HG02642 (cell line): ENCODE results near the gene CHST7.

ENCODE experiments used
- ATAC-seq: cut with Tn5 transposase; IDR thresholded peaks from one replicate; pipeline ENCODE4 v1.9.1; 2021; ENCODE audit warnings: mild to moderate bottlenecking; ENCODE audit not compliant: unreplicated experiment, poor library complexity

The CHST7 gene

DNA sequence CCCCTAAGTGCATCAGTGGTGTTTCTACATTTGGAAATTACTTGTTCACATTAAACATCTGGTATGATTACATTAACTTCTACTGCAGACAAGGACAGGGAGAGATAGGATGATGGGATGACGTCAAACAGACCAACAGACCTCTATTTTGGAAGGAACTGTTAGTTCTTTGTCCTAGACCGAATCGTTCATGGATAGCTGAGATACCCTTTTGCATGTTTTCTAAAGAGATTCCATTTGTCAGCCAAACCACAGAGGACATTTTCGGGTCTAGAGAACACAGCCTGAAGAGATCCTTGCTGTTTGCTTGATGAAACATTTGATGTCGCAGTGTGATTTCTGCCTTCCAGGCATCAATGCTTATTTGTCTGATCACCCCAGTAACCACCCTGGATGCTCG is 27.7 kb downstream of the CHST7 start:
- ATAC-seq: no peak

DNA sequence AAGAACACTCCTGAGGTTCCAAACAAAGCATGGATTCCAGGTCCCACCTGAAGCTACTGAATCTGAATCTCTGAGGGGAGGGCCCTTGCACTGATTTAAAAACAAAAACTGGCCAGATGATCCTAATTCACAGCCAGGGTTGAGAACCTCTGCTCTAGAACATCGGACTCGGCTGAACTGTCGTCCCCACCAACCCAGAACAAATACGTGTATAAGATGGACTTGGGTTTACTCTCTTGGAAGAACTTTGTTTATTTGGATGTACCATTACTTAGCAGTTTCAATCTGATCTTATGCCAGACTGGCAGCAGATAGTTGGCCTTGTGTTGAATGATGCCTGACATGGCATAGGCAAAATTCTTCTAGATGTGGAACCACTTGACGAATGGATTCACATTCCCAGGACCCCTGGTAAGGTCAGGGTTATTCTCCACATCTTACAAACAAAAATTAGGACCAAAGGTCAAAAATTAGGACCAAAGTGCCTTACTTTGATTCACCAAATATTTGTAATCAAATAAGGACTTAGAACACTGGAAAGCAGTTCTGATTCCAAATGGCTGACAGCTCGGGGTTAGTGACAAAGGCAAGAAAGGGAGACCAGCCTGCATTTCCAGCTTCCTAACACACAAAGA is 29.0 kb downstream of the CHST7 start:
- ATAC-seq: no peak

DNA sequence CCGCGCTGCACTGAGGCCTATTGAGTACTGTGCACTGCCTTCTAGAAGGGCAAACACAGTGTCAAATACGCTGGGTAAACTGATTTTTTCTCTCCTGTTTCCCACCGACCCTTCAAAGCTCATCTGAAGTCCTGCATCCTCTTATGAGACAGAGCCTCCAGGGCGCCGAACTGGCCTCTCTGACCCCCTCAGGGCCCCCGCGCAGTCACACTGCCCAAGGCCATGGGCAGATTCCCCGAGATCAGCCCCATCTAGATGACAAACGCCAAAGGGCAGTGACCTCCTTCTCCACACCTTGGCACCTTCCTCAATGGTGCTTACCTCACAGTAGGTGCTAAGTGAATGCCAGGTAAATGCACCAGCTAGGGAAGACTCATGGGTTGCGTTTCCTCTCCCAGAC is 34.4 kb downstream of the CHST7 start:
- no peak for ATAC-seq

DNA sequence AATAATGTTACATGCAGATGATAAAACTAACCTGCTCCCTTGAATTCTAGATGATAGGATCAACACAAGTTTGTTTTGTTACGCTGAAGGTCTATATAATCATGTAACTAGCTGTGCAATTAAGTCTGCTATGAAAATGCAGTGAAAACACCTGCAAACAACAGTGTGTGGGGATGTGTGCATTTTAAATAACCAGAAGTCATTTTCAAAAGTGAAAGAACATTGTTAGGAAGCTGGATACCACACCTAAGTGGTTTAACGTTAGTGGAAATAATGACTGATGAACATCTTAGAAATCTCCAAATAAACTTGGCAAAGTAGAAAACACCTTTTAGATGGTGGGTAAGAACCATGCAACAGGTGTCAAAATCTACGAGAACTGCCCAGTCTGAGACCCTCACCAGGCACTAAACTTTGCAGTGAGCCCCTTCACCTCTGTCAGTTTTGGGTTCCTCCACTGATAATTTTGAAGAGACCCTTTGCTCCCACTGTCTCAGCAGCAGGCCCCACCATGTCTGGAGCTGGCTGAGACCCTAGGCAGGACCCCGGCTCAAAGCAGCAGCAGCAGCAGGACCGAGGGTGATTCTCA is 36.6 kb downstream of the CHST7 start:
- no peak for ATAC-seq

DNA sequence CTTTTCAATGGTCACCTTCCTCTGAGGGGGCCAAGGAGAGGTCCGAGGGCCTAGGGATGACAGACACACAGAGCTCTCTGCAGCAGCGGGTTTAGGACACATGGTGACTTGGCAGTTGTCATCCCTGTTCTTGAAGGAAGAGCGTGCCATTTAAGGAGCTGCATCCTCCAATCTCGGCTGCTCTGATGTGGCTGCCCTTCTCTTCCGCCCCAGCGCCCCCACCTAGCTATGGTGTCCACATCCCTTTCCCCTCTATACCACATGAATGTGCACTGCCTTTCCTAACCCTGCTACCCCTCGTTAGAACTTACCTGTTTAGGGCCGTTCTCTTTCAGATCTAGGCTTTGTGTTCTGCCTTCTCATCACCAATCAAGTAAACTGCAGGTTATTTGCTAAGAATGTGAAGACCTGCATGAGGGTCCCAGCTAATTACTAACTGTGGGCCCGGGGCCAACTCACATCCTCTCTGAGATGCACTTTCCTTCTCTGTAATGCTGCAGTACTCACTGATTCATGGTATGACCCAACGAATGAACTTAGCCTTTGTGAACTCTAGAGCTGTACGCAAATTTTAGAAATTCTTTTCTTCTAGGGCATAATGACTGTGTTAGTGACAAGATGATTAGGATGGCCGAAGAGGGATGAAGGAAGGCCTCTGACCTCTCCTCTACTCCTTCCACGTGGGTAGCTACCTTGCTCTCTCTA is 38.2 kb downstream of the CHST7 start:
- no peak for ATAC-seq

DNA sequence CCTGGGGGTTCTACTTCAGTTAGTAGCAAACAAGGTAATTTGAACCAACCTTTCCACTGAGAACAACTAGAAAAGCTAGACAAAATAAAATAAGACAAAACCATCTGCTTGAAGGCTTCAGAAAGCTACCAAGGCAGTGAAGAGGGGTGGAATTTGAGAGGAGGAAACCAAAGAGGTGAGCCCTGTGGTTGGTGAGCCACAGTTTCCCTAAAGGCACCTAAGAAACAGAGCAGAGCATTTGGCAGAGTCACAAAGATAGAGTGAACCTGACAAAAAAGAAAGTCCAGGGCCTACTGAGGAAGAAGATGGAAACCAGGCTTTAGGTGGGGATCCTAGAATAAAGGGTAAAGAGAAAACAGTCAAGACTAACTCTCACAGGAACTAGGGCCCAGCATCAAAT is 44.3 kb downstream of the CHST7 start:
- no peak for ATAC-seq

DNA sequence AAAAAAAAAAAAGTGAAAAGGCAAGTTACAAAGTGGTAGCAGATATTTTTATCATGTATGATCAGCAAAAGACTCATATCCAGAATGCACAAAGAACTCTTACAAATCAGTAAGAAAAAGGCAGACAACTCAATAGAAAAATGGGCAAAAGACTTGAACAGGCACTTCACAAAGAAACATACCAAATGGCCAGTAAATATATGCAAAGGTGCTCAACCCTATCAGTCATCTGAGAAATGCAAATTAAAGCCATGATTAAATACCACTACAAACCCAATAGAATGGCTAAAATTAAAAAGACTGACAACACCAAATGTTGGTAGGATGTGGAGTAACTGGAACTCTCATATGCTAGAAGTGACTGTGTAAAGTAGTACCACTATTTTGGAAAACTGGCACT is 45.4 kb downstream of the CHST7 start:
- no peak for ATAC-seq

DNA sequence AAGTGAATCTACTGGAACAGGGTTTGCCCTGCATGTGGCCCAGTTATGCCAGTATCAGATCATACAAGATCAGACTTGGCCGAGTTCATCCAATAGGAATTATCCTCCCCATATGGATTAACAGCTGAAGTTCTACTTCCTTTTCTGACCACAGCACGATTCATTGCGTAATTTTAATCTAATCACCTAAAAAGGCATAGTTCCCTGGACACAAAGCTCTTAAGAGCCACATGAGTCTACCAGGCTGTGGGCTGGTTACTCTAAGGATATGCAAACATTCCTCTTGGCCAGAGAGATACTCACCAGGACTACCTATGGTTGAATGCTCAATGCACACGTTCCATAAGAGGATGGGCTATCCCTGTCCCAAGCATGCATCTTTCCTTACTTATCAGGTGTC is 46.9 kb downstream of the CHST7 start:
- no peak for ATAC-seq

DNA sequence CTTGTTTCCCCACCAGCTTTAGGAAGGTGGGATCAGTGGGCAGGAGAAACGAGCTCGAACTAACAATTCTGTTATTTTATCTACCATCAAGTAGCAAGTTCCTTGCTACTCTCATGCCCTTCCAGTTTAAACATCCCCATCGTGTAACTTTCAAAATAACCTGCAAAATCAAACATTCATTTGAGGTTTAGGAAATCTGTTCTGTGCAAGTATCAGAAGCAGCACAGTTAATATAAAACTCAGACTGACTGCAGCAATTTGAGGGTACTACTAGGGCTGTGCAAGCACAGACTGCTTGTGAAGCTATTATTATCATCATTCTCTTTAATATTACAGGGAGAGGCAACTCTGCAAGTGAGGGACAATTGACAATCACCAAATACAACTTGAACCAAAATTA is 48.0 kb downstream of the CHST7 start:
- ATAC-seq: no peak

DNA sequence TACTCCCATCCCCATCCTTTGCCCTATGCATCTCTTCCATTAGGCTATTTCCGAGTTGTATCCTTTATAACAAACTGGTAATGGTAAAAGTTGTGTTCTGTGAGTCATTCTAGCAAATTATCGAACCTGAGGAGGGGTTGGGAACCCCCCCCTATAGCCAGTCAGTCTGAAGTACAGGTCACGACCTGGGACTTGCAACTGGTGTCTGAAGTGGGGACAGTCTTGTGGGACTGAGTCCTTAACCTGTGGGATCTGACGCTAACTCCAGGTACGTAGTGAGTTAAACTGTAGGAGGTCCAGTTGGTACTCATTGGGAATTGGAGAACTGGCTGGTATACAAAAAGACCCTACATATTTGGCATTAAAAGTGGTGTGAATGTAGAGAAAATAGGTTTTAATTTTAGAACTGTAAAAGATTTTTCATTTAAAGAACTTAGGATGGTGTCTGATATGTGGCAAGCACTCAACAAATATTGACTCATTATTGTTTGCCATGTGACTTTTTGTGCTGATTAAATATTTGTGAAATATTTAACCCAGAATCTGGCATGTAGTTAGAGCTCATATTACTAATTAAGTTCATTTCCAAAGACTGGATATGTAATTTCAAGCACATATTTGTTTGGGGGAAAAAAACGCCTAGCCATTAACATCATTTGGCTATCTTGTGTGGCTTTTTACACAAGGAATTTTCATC is 50.7 kb downstream of the CHST7 start:
- no peak for ATAC-seq

DNA sequence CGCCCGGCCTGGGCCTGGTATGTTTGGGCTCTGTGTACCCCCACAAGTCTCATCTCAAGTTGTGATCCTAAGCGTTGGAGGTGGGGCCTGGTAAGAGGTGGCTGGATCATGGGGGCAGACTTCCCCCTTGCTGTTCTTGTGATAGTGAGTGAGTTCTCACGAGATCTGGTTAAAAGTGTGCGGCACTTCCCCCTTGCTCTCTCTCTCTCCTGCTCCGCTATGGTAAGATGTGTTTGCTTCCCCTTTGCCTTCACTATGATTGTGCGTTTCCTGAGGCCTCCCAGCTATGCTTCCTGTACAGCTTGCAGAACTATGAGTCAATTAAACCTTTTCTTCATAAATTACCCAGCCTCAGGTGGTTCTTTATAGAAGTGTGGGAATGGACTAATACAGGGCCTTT is 53.0 kb downstream of the CHST7 start:
- ATAC-seq: no peak

DNA sequence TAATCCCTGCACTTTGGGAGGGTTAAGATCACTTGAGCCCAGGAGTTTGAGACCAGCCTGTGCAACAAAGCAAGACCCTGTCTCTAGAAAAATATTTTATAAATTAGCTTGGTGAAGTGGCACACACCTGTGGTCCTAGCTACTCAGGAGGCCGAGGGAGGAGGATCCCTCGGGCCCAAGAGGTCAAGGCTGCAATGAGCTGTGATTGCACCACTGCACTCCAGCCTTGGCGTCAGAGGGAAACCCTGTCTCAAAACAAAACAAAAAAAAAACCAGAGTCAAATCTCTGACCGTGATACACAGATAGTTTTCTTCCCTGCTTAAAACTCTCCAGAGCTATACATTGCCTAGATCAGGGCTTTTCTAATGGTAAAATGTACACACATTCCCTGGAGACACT is 53.5 kb downstream of the CHST7 start:
- no peak for ATAC-seq

DNA sequence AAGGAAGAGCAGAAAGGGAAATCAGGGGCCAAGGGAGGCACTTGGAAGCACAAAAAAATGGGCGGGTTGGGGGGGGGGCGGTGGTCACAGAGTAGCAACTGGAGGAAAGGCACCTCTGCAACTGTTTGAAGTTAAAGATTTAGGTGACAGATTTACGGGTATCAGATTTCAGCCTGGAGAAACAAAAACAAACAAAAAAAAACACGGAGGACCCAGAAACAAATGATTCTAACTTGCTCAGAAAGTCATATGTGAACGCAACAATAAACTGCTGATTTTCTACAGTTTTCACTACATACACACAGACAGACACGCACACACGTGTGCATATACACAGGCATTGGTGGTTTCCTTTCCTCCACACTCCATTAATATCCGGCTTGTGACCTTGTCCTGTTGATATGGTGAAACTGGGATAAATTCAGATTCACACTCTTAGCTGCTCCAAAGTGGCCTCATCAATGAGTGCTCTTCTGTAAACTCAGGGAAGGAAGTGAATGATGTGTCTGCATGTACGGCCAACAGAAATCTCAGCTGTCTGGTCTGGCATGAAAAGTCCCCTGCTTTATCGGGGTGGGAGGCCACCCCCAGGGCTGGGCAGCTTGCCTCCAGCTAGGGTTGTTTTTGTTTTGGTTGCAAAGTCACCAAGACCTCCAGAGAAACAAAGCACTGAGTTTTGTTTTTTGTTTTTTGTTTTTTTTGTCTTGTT is 54.3 kb downstream of the CHST7 start:
- ATAC-seq: peak; percentile 16

DNA sequence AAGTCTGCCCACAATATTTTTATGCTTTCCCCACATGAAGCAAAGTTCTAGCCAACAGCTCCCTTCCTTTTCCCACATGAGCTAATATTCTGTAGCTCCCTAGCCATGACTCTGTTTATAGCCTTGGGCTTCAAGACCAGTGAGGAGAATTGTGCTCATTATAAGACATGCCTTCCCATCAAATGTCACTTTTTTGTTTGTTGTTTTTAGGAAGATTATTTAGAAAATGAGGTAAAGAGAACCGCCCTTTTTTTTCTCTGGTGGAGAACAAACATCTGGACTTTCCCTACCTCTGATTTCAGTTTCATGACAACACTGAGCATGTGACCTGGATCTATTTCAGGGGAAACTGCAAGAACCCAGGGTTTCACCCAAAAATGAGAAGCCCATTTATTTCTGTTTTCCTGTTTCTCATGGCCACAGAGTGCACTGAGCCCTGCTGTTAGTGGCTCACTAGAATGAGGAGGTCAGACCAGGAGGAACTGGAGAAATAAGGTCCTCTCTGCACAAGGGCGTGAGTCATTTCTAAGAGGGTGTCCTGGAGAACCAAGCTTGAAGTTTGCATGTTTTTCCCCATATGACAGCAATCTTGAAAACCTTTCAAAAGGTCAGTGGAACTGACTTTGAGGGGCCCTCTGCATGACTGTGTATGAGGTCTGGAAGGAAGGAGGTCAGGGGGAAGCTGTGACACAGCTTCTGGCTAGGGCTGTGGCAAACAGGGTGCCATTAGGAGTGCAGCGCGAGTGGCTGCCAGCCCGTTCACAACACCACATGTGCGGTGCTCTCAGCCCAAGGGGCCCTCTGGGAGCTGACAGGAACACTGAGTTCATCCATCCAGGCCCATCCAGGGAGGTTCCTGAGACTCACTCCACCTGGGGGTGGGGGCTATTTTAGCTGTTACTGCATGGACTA is 55.2 kb downstream of the CHST7 start:
- peak; percentile 87 for ATAC-seq

DNA sequence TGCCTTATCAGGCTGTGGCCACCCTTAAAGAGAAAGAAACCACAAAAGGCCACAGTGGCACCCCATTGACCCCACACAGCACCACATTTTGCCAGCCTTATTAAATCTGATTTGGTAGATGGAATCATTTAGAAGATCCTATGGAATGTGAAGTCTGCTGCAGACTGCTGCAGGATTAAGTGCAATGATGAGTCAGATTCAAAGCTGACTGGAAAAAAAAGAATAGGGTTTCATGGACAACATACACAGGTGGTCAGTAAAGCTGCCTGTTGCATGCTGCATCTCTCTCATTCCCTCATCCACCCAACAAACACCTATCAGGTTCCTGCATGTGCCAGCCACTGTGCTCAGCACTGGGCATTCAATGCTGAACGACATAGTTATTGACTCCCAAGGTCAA is 56.6 kb downstream of the CHST7 start:
- no peak for ATAC-seq

DNA sequence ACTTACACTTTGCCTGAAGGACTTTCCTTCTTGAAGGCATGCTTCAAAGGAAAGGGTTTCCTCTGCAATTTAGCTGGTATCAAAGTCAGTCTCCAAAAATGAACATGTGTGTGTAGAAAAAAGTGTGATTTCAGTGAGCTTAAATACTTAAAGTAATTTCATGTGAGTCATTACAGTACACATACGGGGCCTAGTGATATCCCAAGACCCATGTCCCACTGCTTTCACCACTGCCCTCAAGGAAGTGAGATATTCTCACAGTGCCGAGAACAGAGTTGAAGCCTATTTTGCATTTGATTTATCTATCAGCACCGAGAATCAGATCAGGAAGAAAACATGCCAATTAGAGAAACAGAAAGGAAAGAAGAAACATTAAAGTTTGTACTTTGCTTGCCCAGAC is 61.0 kb downstream of the CHST7 start:
- no peak for ATAC-seq

DNA sequence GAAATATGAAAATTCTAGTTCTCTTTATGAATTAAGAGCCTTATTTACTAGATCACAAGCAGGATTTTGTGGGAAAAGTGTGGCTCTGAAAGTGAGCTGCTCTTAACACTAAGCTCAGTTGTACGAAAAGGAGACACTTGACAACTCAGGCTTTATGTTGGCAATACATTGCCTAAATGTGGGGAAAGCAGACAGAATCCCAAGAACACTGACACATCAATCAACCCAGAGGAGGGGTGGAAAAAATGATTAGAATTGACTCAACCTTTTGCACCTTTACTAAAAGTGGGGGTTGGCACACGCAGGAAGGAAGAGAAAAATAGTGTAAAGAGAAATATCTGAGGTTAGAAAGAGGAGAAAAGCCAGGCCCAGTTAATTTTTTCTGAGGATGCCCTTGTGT is 61.6 kb downstream of the CHST7 start:
- ATAC-seq: no peak

DNA sequence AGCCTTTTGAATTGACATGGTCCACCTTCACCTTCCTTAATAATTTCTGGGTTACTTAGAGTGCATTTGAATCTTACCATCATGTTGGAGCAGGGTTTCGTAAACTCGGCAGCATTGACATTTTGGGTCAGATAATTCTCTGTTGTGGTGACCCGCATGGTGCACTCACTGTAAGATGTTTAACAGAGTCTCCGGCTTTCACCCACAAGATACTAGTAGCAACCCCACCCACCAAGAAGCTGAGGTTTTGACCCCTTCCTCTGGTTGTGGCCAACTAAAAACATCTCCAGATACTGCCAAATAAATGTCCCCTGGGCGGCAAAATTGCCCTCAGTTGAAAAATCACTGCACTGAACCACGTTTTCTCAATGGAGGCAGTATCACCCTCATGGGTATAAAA is 62.7 kb downstream of the CHST7 start:
- no peak for ATAC-seq

DNA sequence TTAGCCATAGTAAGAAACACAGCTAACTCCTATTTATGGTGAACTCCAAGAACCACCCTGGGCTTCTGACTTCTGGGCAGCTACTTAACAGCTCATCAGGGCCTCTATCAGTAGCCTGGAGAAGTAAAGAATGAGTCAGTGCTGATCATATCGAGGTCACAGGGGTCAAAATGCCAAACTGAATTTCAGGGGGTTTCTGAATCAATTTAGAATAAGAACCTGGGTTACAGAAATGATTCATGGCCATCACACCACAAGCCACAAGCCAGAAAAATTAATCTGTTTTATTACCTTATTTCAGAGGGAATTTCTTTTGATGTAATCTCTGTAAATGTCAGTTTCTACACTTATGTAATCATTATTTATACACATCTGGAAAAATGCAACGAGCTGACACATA is 64.4 kb downstream of the CHST7 start:
- ATAC-seq: no peak

DNA sequence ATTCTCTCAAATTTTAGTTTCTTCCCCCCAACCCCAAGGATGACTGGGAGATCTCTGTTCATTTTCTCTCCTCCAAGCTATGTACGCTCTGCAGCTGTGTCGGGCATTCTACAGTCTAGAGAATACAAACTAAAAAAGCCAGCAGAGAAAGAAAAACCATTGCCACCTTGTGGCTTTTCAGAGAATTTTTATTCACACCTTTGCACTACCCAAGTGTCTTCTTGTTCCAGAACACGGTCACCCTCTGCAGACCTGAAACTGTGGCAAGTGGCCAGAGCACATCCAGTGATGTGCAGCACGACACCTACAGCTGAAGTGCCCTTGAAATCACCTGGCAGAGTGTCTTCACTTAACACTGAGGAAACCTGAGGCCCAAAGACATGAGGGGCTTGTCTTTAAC is 68.6 kb downstream of the CHST7 start:
- ATAC-seq: no peak
